Activated CD4-positive, CD25-positive, alpha-beta regulatory T cell treated with anti-CD3 and anti-CD28 coated beads, Interleukin-2, amount 50 U/mL, for 72 hours (primary cell): Measurements from ENCODE around the gene ACSM2B.
"Not testable (repeated sequence)": the region's sequence is repeated elsewhere in the genome, so short reads cannot be mapped to it uniquely, and the experiment has no call there.

ENCODE experiments used
- DNase-seq: peaks from one replicate; pipeline ENCODE4 v3.0.0; 2021

The ACSM2B gene

GRCh38 chr16:20576145-20576544, at the start of gene ACSM2B:
ACSM2B (minus strand) TSS chr16:20576367; CDS start chr16:20564845, 11,522 bp downstream.
- DNase-seq = not testable (repeated sequence)

- no peak for DNase-seq
These were observed 49.0 kb upstream of the ACSM2B start for GRCh38 chr16:20624882-20625807.

DNA sequence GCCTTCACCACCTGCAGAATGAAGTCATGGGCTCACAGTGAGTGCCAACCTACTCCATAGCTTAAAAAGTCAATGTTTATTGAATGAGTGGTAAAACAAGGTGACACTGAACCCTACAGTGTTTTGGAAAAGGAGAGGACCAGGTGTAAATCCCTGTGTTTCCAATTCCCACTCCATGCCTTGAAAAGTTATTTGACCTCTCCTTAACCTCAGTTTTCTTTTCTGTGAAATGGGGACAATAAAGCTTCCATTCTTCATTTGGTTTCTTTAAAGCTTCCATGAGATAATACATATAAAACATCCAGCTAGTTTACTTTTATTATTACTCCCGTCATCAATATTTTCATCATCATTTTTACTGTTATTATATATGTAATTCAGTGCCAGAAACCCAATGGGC, 48.0 kb upstream of the ACSM2B start:
- no peak for DNase-seq

GRCh38 chr16:20622498-20622870, 46.3 kb upstream of the ACSM2B start:
- DNase-seq = no peak

DNA sequence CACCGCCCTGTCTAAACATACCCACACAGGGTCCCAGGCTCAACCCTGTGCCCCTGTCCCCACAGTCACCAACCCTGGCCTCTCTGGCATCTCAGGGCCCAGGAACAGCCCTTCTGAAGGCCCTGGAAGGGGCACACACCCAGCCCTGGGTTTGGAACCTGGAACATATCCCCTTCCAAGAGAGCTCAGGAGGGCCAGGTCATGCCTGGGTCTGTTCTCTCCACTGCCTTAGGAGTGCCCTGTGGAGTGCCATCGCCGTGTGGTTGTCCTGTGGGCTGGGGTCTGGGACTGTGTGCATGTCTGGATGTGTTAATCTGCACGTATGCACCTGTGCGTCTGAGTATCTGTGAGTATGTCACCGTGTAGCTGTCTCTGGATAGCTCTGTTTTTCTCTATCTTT, 45.2 kb upstream of the ACSM2B start:
- no peak for DNase-seq

DNA sequence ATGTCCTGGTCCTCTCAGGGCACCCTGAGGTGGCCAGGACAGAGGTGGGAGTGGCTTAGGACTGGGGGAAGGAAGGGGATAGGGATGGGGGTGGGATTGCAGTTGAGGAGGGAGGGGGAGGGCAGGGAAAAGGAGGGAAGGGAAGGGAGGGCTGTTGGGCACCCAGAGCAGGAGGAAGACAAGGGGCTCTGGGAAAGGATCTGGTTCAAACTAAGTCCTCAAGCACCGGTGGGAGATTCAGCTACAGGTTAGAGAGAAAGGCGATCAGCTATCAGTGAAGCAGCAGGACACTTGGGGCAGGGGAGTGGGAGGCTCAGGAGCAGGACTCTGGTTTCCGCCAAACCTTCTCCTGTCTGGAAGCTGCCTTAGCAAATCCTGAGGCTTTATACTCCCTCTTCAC, 44.6 kb upstream of the ACSM2B start:
- DNase-seq = no peak

DNA sequence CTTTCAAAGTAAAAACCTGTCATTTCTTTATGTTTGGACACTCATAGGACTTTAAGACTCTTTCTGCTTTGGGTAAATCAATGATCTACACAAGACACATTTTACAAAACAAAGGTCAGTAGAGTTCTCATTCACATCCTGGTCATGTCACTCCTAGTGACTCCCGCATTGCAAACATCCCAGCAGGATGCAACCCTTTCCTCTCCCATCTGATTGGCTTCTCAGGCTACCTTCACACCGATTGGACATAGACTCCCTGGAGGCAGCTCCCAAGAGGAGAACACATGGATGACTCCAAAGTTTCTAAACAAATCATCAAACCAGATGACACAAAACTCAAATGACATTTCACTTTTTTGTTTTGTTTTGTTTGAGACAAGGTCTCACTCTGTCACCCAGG, 43.8 kb upstream of the ACSM2B start:
- no peak for DNase-seq

DNA sequence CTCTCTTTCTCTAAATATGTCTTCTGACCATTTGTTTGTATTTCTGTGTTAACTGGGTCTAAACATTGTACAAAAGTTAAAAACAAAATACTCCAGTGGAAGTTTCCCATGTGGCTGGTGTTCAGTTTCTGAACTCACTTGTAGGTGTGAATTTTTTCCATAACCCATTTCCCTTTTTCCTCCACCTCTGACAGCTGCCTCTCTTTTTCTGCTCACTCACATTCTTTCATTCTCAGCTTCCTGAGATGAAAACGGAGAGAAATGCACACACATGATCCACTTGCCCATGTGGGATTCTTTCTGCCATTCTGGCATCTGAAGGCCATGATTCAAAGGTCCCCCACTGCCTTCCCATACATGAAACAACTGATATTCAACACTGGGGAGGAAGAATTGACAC, 41.1 kb upstream of the ACSM2B start:
- no peak for DNase-seq

- DNase-seq = no peak
These were observed 38.3 kb upstream of the ACSM2B start for GRCh38 chr16:20614186-20615141.

DNA sequence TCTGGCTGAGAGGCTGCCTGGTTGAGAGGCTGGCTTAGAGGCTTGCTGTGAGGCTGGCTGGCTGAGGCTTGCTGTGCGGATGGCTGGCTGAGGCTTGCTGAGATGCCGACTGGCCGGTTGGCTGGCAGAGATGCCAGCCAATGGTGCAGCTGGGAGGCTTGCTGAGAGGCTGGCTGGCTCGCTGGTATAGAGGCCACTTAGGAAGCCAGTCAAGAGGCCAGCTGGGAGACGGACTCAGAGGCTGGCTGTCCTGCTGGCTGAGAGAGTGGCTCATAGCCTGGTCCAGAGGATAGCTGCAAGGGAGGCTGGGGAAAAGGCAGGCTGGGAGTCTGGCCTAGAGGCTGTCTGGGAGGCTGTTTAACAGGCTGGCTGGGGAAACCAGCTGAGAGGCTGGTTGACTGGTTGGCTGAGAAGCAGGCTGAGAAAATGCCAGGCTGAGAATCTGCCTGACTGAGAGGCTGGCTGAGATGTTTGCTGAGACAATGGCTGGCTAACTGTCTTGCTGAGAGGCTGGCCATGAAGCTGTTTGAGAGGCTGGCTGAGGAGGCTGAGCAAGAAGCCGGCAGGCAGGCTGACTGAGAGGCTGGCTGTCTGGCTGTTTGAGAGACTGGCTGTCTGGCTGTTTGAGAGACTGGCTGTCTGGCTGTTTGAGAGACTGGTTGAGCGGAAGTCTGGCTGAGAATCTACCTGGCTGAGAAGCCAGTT, 37.5 kb upstream of the ACSM2B start:
- DNase-seq = no peak

- no peak for DNase-seq
These were observed 36.6 kb upstream of the ACSM2B start for GRCh38 chr16:20612551-20613480.

GRCh38 chr16:20611975-20612481, 35.9 kb upstream of the ACSM2B start:
- DNase-seq = no peak

DNA sequence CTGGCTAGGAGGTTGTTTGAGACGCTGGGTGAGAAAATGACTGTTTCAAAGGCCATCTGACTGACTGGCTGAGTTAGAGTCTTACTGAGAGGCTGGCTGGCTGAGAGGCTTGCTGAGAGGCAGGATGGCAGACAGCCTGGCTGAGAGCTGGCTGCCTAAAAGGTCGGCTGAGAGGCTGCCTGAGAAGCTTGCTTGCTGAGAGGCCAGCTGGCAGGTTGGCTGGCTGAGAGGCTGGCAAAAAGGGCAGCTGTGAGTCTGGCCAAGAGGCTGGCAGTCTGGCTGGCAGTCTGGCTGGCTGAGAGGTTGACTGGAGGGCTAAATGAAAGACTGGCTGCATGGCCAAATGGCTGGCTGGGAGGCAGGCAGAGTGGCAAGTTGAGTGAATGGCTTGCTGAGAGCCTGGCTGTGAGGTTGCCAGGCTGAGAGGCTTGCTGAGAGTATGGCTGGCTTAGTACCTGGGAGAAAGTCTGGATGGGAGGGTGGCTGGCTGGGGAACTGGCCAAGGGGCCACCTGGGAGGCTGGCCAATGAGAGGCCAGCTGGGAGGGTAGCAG, 35.3 kb upstream of the ACSM2B start:
- DNase-seq = no peak

DNA sequence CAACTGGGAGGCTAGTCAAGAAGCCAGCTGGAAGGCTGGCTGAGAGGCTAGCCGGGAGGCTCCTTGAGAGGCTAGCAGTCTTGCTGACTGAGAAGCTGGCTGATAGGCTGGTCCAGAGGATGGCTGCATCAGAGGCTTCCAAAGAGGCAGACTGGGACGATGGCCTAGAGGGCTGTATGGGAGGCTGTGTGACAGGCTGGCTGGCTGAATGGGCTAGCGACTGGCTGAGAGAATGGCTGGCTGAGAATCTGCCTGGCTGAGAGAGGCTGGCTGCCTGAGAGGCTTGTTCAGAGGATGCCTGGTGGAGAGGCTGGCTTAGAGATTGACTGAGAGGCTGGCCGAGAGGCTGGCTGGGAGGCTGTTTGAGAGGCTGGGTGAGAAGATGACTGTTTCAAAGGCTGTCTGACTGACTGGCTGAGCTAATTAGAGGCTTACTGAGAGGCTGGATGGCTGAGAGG, 34.8 kb upstream of the ACSM2B start:
- DNase-seq = no peak

- no peak for DNase-seq
These were observed 34.2 kb upstream of the ACSM2B start for GRCh38 chr16:20610211-20610891.

GRCh38 chr16:20602205-20602604, 26.0 kb upstream of the ACSM2B start:
- DNase-seq = not testable (repeated sequence)

DNA sequence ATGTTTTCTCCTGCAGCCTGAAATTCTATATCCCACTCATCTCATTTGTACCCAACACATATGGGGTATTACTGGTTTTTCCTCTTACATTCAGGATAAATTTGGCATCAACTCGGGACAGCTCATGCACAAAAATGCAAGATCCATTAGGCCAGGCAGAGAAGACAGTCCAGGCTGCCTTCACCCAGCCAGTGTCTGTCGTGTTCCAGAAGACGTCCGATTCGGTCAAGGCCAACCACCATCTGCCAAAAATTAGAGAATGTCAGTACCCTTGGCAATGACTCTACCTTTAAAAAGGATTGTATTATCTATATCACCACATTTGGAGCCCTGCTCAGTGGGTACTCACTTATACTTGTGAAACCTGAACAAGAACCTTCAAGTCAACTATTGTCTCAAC, 23.3 kb upstream of the ACSM2B start:
- DNase-seq = not testable (repeated sequence)

GRCh38 chr16:20598832-20599469, 22.8 kb upstream of the ACSM2B start:
- no peak for DNase-seq

GRCh38 chr16:20595694-20596093, 19.5 kb upstream of the ACSM2B start:
- not testable (repeated sequence) for DNase-seq

GRCh38 chr16:20595068-20595467, 18.9 kb upstream of the ACSM2B start:
- DNase-seq = not testable (repeated sequence)
